LNCAP (cell line): ENCODE measurements around the gene TNK1.

Experiments
- TF ChIP-seq, protein P1 (sequence below): fragments of 450-650 bp; IDR thresholded peaks from 2 replicates; pipeline ENCODE4 v1.5.1; 2017; ENCODE audit warnings: mild to moderate bottlenecking

TNK1 gene

GRCh38 chr17:7417056-7417655 is 36.3 kb downstream of the TNK1 start:
- TF ChIP-seq, protein P1, sequence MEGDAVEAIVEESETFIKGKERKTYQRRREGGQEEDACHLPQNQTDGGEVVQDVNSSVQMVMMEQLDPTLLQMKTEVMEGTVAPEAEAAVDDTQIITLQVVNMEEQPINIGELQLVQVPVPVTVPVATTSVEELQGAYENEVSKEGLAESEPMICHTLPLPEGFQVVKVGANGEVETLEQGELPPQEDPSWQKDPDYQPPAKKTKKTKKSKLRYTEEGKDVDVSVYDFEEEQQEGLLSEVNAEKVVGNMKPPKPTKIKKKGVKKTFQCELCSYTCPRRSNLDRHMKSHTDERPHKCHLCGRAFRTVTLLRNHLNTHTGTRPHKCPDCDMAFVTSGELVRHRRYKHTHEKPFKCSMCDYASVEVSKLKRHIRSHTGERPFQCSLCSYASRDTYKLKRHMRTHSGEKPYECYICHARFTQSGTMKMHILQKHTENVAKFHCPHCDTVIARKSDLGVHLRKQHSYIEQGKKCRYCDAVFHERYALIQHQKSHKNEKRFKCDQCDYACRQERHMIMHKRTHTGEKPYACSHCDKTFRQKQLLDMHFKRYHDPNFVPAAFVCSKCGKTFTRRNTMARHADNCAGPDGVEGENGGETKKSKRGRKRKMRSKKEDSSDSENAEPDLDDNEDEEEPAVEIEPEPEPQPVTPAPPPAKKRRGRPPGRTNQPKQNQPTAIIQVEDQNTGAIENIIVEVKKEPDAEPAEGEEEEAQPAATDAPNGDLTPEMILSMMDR = no peak

GRCh38 chr17:7418472-7419152 is 37.7 kb downstream of the TNK1 start:
- TF ChIP-seq, protein P1 = no peak

DNA sequence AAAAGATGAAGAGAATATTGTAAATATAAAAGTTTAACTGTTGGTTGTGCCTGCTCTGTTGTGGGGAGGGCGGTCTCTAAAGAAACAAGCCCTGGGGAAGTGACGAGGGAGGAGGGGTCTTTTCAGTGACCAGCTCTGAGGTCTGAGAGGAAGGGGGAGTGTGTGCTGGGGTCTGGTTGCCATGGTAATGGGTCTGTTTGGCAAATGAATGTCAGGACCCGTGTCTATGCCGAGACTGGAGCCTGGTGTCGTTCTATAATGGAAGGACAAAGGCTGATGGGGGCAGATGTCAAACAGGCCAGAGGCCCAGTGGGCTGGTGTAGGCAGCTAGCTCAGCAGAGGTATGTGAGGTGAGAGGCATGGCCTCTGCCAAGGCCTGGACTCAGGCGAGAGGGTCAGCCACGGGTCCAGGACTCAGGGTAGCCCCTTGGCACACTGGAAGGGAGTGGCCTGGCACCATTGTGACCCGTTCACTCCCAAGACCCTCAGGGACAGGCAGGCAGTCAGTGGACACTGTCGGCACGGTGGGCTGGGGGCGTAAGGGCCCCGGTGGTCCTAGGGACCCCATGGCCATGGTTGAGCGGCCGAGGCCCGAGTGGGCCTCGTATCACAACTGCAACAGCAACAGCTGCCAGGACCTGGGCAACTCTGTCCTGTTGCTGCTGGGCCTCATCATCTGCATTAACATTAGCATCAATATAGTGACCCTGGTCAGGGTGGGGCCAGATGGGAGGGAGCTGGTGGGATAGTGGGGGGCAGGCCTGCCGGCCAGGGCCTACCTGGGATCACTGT is 39.1 kb downstream of the TNK1 start, which contains the start of gene SPEM1:
SPEM1 (plus strand) TSS at position 506 of the 792 bp plus-strand sequence; CDS start at position 567, 61 bp downstream.
- TF ChIP-seq, protein P1 = no peak

- TF ChIP-seq, protein P1 = no peak
These were observed 40.3 kb downstream of the TNK1 start for GRCh38 chr17:7421186-7421585.

DNA sequence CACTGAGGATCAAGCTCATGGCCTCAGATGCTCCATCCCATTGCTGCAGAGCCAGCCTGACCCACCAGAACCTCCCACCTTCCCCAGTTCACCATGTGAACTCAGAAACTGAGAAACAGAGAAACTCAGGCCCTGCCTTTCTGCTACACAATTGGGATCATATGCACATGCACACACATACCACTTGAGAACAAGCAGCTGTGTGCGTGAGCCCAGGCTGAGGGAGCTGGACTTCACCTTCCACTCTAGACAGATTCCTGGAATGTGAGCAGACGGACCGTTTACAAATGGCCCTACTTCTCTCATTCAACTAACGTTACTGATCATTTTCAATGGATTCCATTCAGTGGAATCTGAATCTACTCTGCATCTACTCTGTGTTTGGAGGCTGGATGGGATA is 42.8 kb downstream of the TNK1 start:
- TF ChIP-seq, protein P1 = no peak

- TF ChIP-seq, protein P1 = no peak
These were observed 44.4 kb downstream of the TNK1 start, which contains the start of gene SPEM2 for GRCh38 chr17:7425316-7425715. SPEM2 (plus strand) TSS chr17:7425616; CDS start chr17:7425689, 73 bp downstream.

- TF ChIP-seq, protein P1 = no peak
These were observed 44.9 kb downstream of the TNK1 start for GRCh38 chr17:7425756-7426155.
